HG03139 (cell line): ENCODE measurements around the gene GPR84.

Experiments
- ATAC-seq: cut with Tn5 transposase; IDR thresholded peaks from one replicate; pipeline ENCODE4 v1.9.1; 2021; ENCODE audit not compliant: unreplicated experiment

GPR84 gene

GRCh38 chr12:54374562-54375258, 10.4 kb upstream of the GPR84 start:
- no peak for ATAC-seq

GRCh38 chr12:54373649-54374561, 9.6 kb upstream of the GPR84 start:
- no peak for ATAC-seq

- no peak for ATAC-seq
Observed at GRCh38 chr12:54372113-54372806, 8.0 kb upstream of the GPR84 start.

GRCh38 chr12:54371328-54372112, 7.2 kb upstream of the GPR84 start:
- no peak for ATAC-seq

- no peak for ATAC-seq
Observed at GRCh38 chr12:54370171-54370730, 6.0 kb upstream of the GPR84 start.

- ATAC-seq: no peak
Observed at GRCh38 chr12:54369597-54370131, 5.4 kb upstream of the GPR84 start.

GRCh38 chr12:54368709-54369596, 4.7 kb upstream of the GPR84 start:
- ATAC-seq: no peak

GRCh38 chr12:54368025-54368708, 3.9 kb upstream of the GPR84 start:
- ATAC-seq: no peak

- ATAC-seq: no peak
Observed at GRCh38 chr12:54363618-54364017, 668 bp downstream of the GPR84 start.

- ATAC-seq: no peak
Observed at GRCh38 chr12:54363047-54363446, 1.2 kb downstream of the GPR84 start.

- no peak for ATAC-seq
Observed at GRCh38 chr12:54360717-54361456, 3.4 kb downstream of the GPR84 start.

- ATAC-seq: no peak
Observed at GRCh38 chr12:54359762-54360351, 4.4 kb downstream of the GPR84 start.

GRCh38 chr12:54358945-54359761, 5.1 kb downstream of the GPR84 start:
- peak; percentile 97 for ATAC-seq

GRCh38 chr12:54358191-54358944, 5.9 kb downstream of the GPR84 start:
- ATAC-seq: no peak

GRCh38 chr12:54357506-54358190, 6.6 kb downstream of the GPR84 start:
- no peak for ATAC-seq
